HEK293 (cell line): Measurements from ENCODE around the gene SNX33.

ENCODE experiments used
- FEZF1 ChIP-seq: fragments of 450-650 bp; formaldehyde crosslinking; IDR thresholded peaks from 2 replicates; pipeline ENCODE4 v1.5.1; 2016; ENCODE audit warnings: missing biosample characterization, missing genetic modification characterization
- KLF10 ChIP-seq: fragments of 450-650 bp; IDR thresholded peaks from 2 replicates; pipeline ENCODE4 v1.5.1; 2018; ENCODE audit warnings: missing biosample characterization, mild to moderate bottlenecking, missing genetic modification characterization
- KLF17 ChIP-seq: fragments of 450-650 bp; formaldehyde crosslinking; IDR thresholded peaks from 2 replicates; pipeline ENCODE4 v1.5.1; 2016; ENCODE audit warnings: missing biosample characterization, missing genetic modification characterization
- KLF7 ChIP-seq: fragments of 450-650 bp; formaldehyde crosslinking; IDR thresholded peaks from 2 replicates; pipeline ENCODE4 v1.5.1; 2016; ENCODE audit warnings: missing biosample characterization, missing genetic modification characterization, borderline replicate concordance
- REPIN1 ChIP-seq: fragments of 450-650 bp; formaldehyde crosslinking; IDR thresholded peaks from 2 replicates; pipeline ENCODE4 v1.5.1; 2017; ENCODE audit warnings: missing biosample characterization, missing genetic modification characterization, low read depth
- WT1 ChIP-seq: fragments of 450-650 bp; formaldehyde crosslinking; IDR thresholded peaks from 2 replicates; pipeline ENCODE4 v1.5.1; 2016; ENCODE audit warnings: missing biosample characterization, missing genetic modification characterization
- ZBTB26 ChIP-seq: fragments of 450-650 bp; formaldehyde crosslinking; optimal IDR thresholded peaks from 2 replicates; pipeline ENCODE3; 2016; ENCODE audit warnings: missing biosample characterization, mild to moderate bottlenecking, missing genetic modification characterization
- ZBTB44 ChIP-seq: fragments of 450-650 bp; IDR thresholded peaks from 2 replicates; pipeline ENCODE4 v1.5.1; 2018; ENCODE audit warnings: missing biosample characterization, mild to moderate bottlenecking, missing genetic modification characterization
- ZFP37 ChIP-seq: fragments of 450-650 bp; formaldehyde crosslinking; IDR thresholded peaks from 2 replicates; pipeline ENCODE4 v1.5.1; 2016; ENCODE audit warnings: missing biosample characterization, missing genetic modification characterization
- ZFP69B ChIP-seq: fragments of 450-650 bp; formaldehyde crosslinking; IDR thresholded peaks from 2 replicates; pipeline ENCODE4 v1.5.1; 2016; ENCODE audit warnings: missing biosample characterization, missing genetic modification characterization
- ZNF138 ChIP-seq: fragments of 450-650 bp; formaldehyde crosslinking; IDR thresholded peaks from 2 replicates; pipeline ENCODE4 v1.5.1; 2016; ENCODE audit warnings: missing biosample characterization, missing genetic modification characterization, borderline replicate concordance
- ZNF148 ChIP-seq: fragments of 450-650 bp; formaldehyde crosslinking; IDR thresholded peaks from 2 replicates; pipeline ENCODE4 v1.5.0; 2017; ENCODE audit warnings: missing biosample characterization, missing genetic modification characterization, borderline replicate concordance
- ZNF155 ChIP-seq: fragments of 450-650 bp; formaldehyde crosslinking; IDR thresholded peaks from 2 replicates; pipeline ENCODE4 v1.5.1; 2016; ENCODE audit warnings: missing biosample characterization, missing genetic modification characterization
- ZNF174 ChIP-seq: fragments of 450-650 bp; formaldehyde crosslinking; IDR thresholded peaks from 2 replicates; pipeline ENCODE4 v1.5.0; 2017; ENCODE audit warnings: missing biosample characterization, mild to moderate bottlenecking, missing genetic modification characterization
- ZNF184 ChIP-seq: fragments of 450-650 bp; IDR thresholded peaks from 2 replicates; pipeline ENCODE4 v1.5.1; 2018; ENCODE audit warnings: missing biosample characterization, mild to moderate bottlenecking, missing genetic modification characterization
- ZNF2 ChIP-seq: fragments of 450-650 bp; formaldehyde crosslinking; IDR thresholded peaks from 2 replicates; pipeline ENCODE4 v1.5.1; 2016; ENCODE audit warnings: missing biosample characterization, missing genetic modification characterization
- ZNF202 ChIP-seq: fragments of 450-650 bp; formaldehyde crosslinking; IDR thresholded peaks from 2 replicates; pipeline ENCODE4 v1.5.1; 2016; ENCODE audit warnings: missing biosample characterization, missing genetic modification characterization, borderline replicate concordance
- ZNF248 ChIP-seq: fragments of 450-650 bp; formaldehyde crosslinking; IDR thresholded peaks from 2 replicates; pipeline ENCODE4 v1.5.1; 2017; ENCODE audit warnings: missing biosample characterization, missing genetic modification characterization
- ZNF292 ChIP-seq: fragments of 450-650 bp; formaldehyde crosslinking; IDR thresholded peaks from 2 replicates; pipeline ENCODE4 v1.5.1; 2016; ENCODE audit warnings: low read depth, missing biosample characterization, missing genetic modification characterization, borderline replicate concordance
- ZNF37A ChIP-seq: fragments of 450-650 bp; IDR thresholded peaks from 2 replicates; pipeline ENCODE4 v1.5.1; 2018; ENCODE audit warnings: missing biosample characterization, missing genetic modification characterization
- ZNF423 ChIP-seq: fragments of 450-650 bp; formaldehyde crosslinking; IDR thresholded peaks from 2 replicates; pipeline ENCODE4 v1.5.1; 2016; ENCODE audit warnings: missing biosample characterization, missing genetic modification characterization
- ZNF510 ChIP-seq: fragments of 450-650 bp; formaldehyde crosslinking; IDR thresholded peaks from 2 replicates; pipeline ENCODE4 v1.5.1; 2018; ENCODE audit warnings: mild to moderate bottlenecking, missing genetic modification characterization, missing biosample characterization; ENCODE audit not compliant: insufficient replicate concordance
- ZNF521 ChIP-seq: fragments of 450-650 bp; formaldehyde crosslinking; IDR thresholded peaks from 2 replicates; pipeline ENCODE4 v1.5.1; 2017; ENCODE audit warnings: missing biosample characterization, mild to moderate bottlenecking, missing genetic modification characterization
- ZNF544 ChIP-seq: fragments of 450-650 bp; formaldehyde crosslinking; IDR thresholded peaks from 2 replicates; pipeline ENCODE4 v1.5.0; 2017; ENCODE audit warnings: missing biosample characterization, missing genetic modification characterization
- ZNF585B ChIP-seq: fragments of 450-650 bp; formaldehyde crosslinking; IDR thresholded peaks from 2 replicates; pipeline ENCODE4 v1.5.1; 2016; ENCODE audit warnings: missing biosample characterization, missing genetic modification characterization
- ZNF610 ChIP-seq: fragments of 450-650 bp; formaldehyde crosslinking; IDR thresholded peaks from 2 replicates; pipeline ENCODE4 v1.5.1; 2016; ENCODE audit warnings: missing biosample characterization, missing genetic modification characterization, borderline replicate concordance
- ZNF621 ChIP-seq: fragments of 450-650 bp; formaldehyde crosslinking; IDR thresholded peaks from 2 replicates; pipeline ENCODE4 v1.5.1; 2017; ENCODE audit warnings: missing biosample characterization, missing genetic modification characterization
- ZNF624 ChIP-seq: fragments of 450-650 bp; formaldehyde crosslinking; IDR thresholded peaks from 2 replicates; pipeline ENCODE4 v1.5.1; 2017; ENCODE audit warnings: missing biosample characterization, missing genetic modification characterization
- ZNF639 ChIP-seq: fragments of 450-650 bp; formaldehyde crosslinking; IDR thresholded peaks from 2 replicates; pipeline ENCODE4 v1.5.1; 2016; ENCODE audit warnings: missing biosample characterization, missing genetic modification characterization
- ZNF776 ChIP-seq: fragments of 450-650 bp; formaldehyde crosslinking; IDR thresholded peaks from 2 replicates; pipeline ENCODE4 v1.5.0; 2017; ENCODE audit warnings: missing biosample characterization, missing genetic modification characterization, borderline replicate concordance
- ZSCAN30 ChIP-seq: fragments of 450-650 bp; IDR thresholded peaks from 2 replicates; pipeline ENCODE4 v1.5.1; 2018; ENCODE audit warnings: missing biosample characterization, mild to moderate bottlenecking, missing genetic modification characterization, moderate library complexity
- ZSCAN4 ChIP-seq: fragments of 450-650 bp; formaldehyde crosslinking; IDR thresholded peaks from 2 replicates; pipeline ENCODE4 v1.5.1; 2017; ENCODE audit warnings: missing biosample characterization, missing genetic modification characterization

The SNX33 gene

GRCh38 chr15:75639709-75640482 is 7.8 kb upstream of the SNX33 start, which contains the start of gene IMP3 (continued):
- TF ChIP-seq ZBTB26 (tag by site-specific recombination) = peak; percentile 100
- TF ChIP-seq ZNF776 = no peak
- TF ChIP-seq ZNF248 (tag by site-specific recombination) = no peak
- no peak for TF ChIP-seq ZNF184 (tag by site-specific recombination)
- peak; percentile 64 for TF ChIP-seq ZSCAN30 (tag by site-specific recombination)
- TF ChIP-seq ZNF585B (tag by site-specific recombination) = peak; percentile 16; the same call in 1 of the 2 replicates
- peak; percentile 35; the same call in 1 of the 2 replicates for TF ChIP-seq ZFP69B
- no peak for TF ChIP-seq ZNF148
- no peak for TF ChIP-seq ZNF544 (tag by site-specific recombination)
- TF ChIP-seq KLF10 = peak; percentile 100
- TF ChIP-seq ZNF138 (tag by site-specific recombination) = no peak
- no peak for TF ChIP-seq ZNF639 (tag by site-specific recombination)
- TF ChIP-seq ZNF292 = no peak
- peak; percentile 71 for TF ChIP-seq ZNF610 (tag by site-specific recombination)
- TF ChIP-seq ZNF624 (tag by site-specific recombination) = no peak
- no peak for TF ChIP-seq ZNF174
- TF ChIP-seq ZNF2 (tag by site-specific recombination) = peak; percentile 83
- TF ChIP-seq ZNF155 (tag by site-specific recombination) = no peak
- no peak for TF ChIP-seq ZNF521 (tag by site-specific recombination)
- TF ChIP-seq WT1 = no peak
- TF ChIP-seq KLF17 (tag by site-specific recombination) = peak; percentile 40; the same call in 1 of the 2 replicates
- no peak for TF ChIP-seq ZNF202
- TF ChIP-seq REPIN1 (tag by site-specific recombination) = no peak
- peak; percentile 87 for TF ChIP-seq ZFP37 (tag by site-specific recombination)
- no peak for TF ChIP-seq ZNF621 (tag by site-specific recombination)
- peak; percentile 18; the same call in 1 of the 2 replicates for TF ChIP-seq ZSCAN4 (tag by site-specific recombination)
- no peak for TF ChIP-seq FEZF1 (tag by site-specific recombination)
- TF ChIP-seq KLF7 (tag by site-specific recombination) = peak; percentile 35; the same call in 1 of the 2 replicates
- TF ChIP-seq ZNF423 = no peak
- no peak for TF ChIP-seq ZNF510 (tag by site-specific recombination)
- no peak for TF ChIP-seq ZBTB44
- TF ChIP-seq ZNF37A (tag by site-specific recombination) = no peak
